Tibial nerve (tissue), 4 donors: Measurements from ENCODE around the gene ADCY3.

ENCODE experiments used
- CTCF ChIP-seq, 5 experiments: fragments of 200-600 bp in 3 of 5; fragments of 450-650 bp in 2 of 5; sonication (generic) in 3 of 5; IDR thresholded peaks; one replicate each; pipeline ENCODE4 v1.5.1; 2016 to 2019; ENCODE audit warnings: antibody characterized with exemption in 5 of 5, mild to moderate bottlenecking in 3 of 5, moderate library complexity in 2 of 5
- EP300 ChIP-seq, 2 donors: sonication (generic); formaldehyde crosslinking; IDR thresholded peaks; one replicate each; pipeline ENCODE4 v1.6.1; 2017; ENCODE audit warnings: antibody characterized with exemption in 2 of 2, mild to moderate bottlenecking in 1 of 2
- POLR2A ChIP-seq, 2 donors: fragments of 450-650 bp; IDR thresholded peaks; one replicate each; pipeline ENCODE4 v1.6.1; 2017; ENCODE audit warnings: antibody characterized with exemption in 2 of 2, mild to moderate bottlenecking in 2 of 2, moderate library complexity in 2 of 2

DNA sequence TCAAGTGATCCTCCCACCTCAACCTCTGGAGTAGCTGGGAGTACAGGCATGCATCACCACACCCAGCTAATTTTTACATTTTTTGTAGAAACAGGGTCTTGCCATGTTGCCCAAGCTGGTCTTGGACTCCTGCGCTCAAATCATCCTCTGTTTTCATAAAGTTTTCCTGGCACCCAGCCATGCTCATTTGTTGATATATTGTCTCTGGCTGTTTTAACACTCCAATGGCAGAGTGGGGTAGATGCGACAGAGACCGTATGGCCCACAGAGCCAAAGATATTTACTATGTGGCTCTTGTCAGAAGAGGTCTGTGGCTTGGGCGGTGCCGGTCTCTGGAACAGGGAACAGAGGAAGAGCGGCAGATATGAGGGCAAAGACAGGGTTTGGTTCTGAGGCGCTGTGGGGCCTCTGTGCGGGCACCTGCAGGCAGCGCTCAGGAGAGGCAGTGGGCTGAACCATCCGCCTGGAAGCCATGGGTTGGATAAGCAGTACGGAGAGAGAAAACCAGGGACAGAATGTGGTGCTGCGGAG is 76.6 kb downstream of the ADCY3 start:
- TF ChIP-seq CTCF (IDR thresholded peaks at IDR 0.05) (no peak), EP300 (IDR thresholded peaks at IDR 0.05) (no peak), POLR2A (IDR thresholded peaks at IDR 0.05) (no peak)
